H9 (cell line): ENCODE results near the gene CYTH4. TPM values are rescaled to one million over a fixed set of nuclear protein-coding genes. Genes with fewer than 3 reads are reported as not detected.

Experiments used
- DNase-seq: peaks from one replicate; pipeline ENCODE4 v3.0.0-alpha.2; 2017
- H2AFZ ChIP-seq: one replicate; pipeline ENCODE4 v1.6.1; 2013; ENCODE audit warnings: mild to moderate bottlenecking, low read length, control low read depth, moderate library complexity
- H2AK5ac ChIP-seq: 2 replicates; pipeline ENCODE4 v1.6.1; 2013; ENCODE audit warnings: low read length, control low read depth, mixed read lengths; ENCODE audit not compliant: insufficient read length
- H2BK120ac ChIP-seq: one replicate; pipeline ENCODE4 v1.6.1; 2013; ENCODE audit warnings: low read depth, mild to moderate bottlenecking, low read length, control low read depth, inconsistent platforms; ENCODE audit not compliant: poor library complexity, severe bottlenecking
- H2BK12ac ChIP-seq: 2 replicates; pipeline ENCODE4 v1.6.1; 2013; ENCODE audit warnings: low read length, control low read depth, mixed read lengths, low read depth; ENCODE audit not compliant: insufficient read length
- H2BK15ac ChIP-seq: 2 replicates; pipeline ENCODE4 v1.6.1; 2013; ENCODE audit warnings: low read depth, low read length, control low read depth
- H2BK20ac ChIP-seq: one replicate; pipeline ENCODE4 v1.6.1; 2013; ENCODE audit warnings: low read depth, mild to moderate bottlenecking, low read length, control low read depth, inconsistent platforms; ENCODE audit not compliant: poor library complexity, severe bottlenecking
- H2BK5ac ChIP-seq: 2 replicates; pipeline ENCODE4 v1.6.1; 2013; ENCODE audit warnings: low read length, control low read depth, mixed read lengths; ENCODE audit not compliant: insufficient read length
- H3K14ac ChIP-seq: 2 replicates; pipeline ENCODE4 v1.6.1; 2013; ENCODE audit warnings: low read length, control low read depth; ENCODE audit not compliant: insufficient read depth
- H3K18ac ChIP-seq: 2 replicates; pipeline ENCODE4 v1.6.1; 2013; ENCODE audit warnings: low read depth, mild to moderate bottlenecking, mixed read lengths, low read length, control low read depth; ENCODE audit not compliant: insufficient read length
- H3K23ac ChIP-seq: 2 replicates; pipeline ENCODE4 v1.6.1; 2013; ENCODE audit warnings: low read length, control low read depth, mixed read lengths, low read depth; ENCODE audit not compliant: insufficient read length
- H3K23me2 ChIP-seq: 2 replicates; pipeline ENCODE4 v1.6.1; 2013; ENCODE audit warnings: low read depth, mild to moderate bottlenecking, mixed read lengths, low read length, control low read depth; ENCODE audit not compliant: insufficient read length, poor library complexity, severe bottlenecking
- H3K27ac ChIP-seq: 2 replicates; pipeline ENCODE4 v1.5.1; 2013; ENCODE audit warnings: low read length, control low read depth, mixed read lengths, low read depth; ENCODE audit not compliant: insufficient read length
- H3K27me3 ChIP-seq: 2 replicates; pipeline ENCODE4 v1.6.1; 2013; ENCODE audit warnings: low read length, control low read depth, inconsistent platforms; ENCODE audit not compliant: insufficient read depth
- H3K4ac ChIP-seq: 2 replicates; pipeline ENCODE4 v1.6.1; 2013; ENCODE audit warnings: low read depth, mild to moderate bottlenecking, control low read depth, inconsistent platforms, low read length, moderate library complexity
- H3K4me1 ChIP-seq: 2 replicates; pipeline ENCODE4 v1.6.1; 2013; ENCODE audit warnings: low read length, control low read depth, inconsistent platforms; ENCODE audit not compliant: insufficient read depth
- H3K4me2 ChIP-seq: 2 replicates; pipeline ENCODE4 v1.6.1; 2013; ENCODE audit warnings: low read length, control low read depth, mixed read lengths; ENCODE audit not compliant: insufficient read length, insufficient read depth
- H3K56ac ChIP-seq: 2 replicates; pipeline ENCODE4 v1.6.1; 2013; ENCODE audit warnings: low read depth, mild to moderate bottlenecking, mixed read lengths, low read length, control low read depth; ENCODE audit not compliant: insufficient read length
- H3K79me1 ChIP-seq: 2 replicates; pipeline ENCODE4 v1.6.1; 2013; ENCODE audit warnings: low read depth, mild to moderate bottlenecking, moderate library complexity, low read length, control low read depth, inconsistent platforms; ENCODE audit not compliant: insufficient read depth, poor library complexity, severe bottlenecking
- H3K79me2 ChIP-seq: 2 replicates; pipeline ENCODE4 v1.6.1; 2013; ENCODE audit warnings: low read length, control low read depth, inconsistent platforms; ENCODE audit not compliant: insufficient read depth
- H3K9ac ChIP-seq: 2 replicates; pipeline ENCODE4 v1.6.1; 2013; ENCODE audit warnings: low read length, control low read depth, mixed read lengths; ENCODE audit not compliant: insufficient read length; ENCODE audit errors: extremely low read depth
- H3K9me3 ChIP-seq: one replicate; pipeline ENCODE4 v1.6.1; 2013; ENCODE audit warnings: low read depth, low read length, inconsistent platforms; ENCODE audit not compliant: control insufficient read depth
- H3T11ph ChIP-seq: one replicate; pipeline ENCODE4 v1.6.1; 2013; ENCODE audit warnings: mild to moderate bottlenecking, low read length, control low read depth, inconsistent platforms
- H4K20me1 ChIP-seq: one replicate; pipeline ENCODE4 v1.6.1; 2013; ENCODE audit not compliant: control insufficient read depth, insufficient read length, insufficient read depth
- H4K5ac ChIP-seq: 2 replicates; pipeline ENCODE4 v1.6.1; 2013; ENCODE audit warnings: low read depth, mild to moderate bottlenecking, mixed read lengths, low read length, control low read depth; ENCODE audit not compliant: insufficient read length
- H4K8ac ChIP-seq: replicated peaks from 2 replicates; pipeline ENCODE4 v1.6.1; 2013; ENCODE audit warnings: low read length, control low read depth, mixed read lengths, low read depth; ENCODE audit not compliant: insufficient read length
- H4K91ac ChIP-seq: 2 replicates; pipeline ENCODE4 v1.6.1; 2013; ENCODE audit warnings: low read depth, mild to moderate bottlenecking, moderate library complexity, mixed read lengths, low read length, control low read depth; ENCODE audit not compliant: insufficient read length
- H3K27ac Mint-ChIP-seq, 3 experiments: 2 replicates in 2 of 3; 3 replicates in 1 of 3; pipeline ENCODE4 v1.8.0; 2020 to 2021; ENCODE audit warnings: mixed read lengths in 3 of 3, mild to moderate bottlenecking in 1 of 3, moderate library complexity in 1 of 3
- H3K27me3 Mint-ChIP-seq: 2 replicates; pipeline ENCODE4 v1.8.0; 2021; ENCODE audit warnings: low read depth, mild to moderate bottlenecking, moderate library complexity, mixed read lengths
- H3K36me3 Mint-ChIP-seq, 3 experiments: 2 replicates in 2 of 3; 3 replicates in 1 of 3; pipeline ENCODE4 v1.8.0; 2020 to 2021; ENCODE audit warnings: low read depth in 3 of 3, mixed read lengths in 3 of 3; ENCODE audit not compliant: insufficient read depth in 1 of 3
- H3K4me1 Mint-ChIP-seq, 2 experiments: 2 replicates each; pipeline ENCODE4 v1.8.0; 2020; ENCODE audit warnings: mixed read lengths in 2 of 2
- H3K4me3 Mint-ChIP-seq, 2 experiments: 2 replicates in 1 of 2; 3 replicates in 1 of 2; pipeline ENCODE4 v1.8.0; 2020 to 2021; ENCODE audit warnings: mild to moderate bottlenecking in 2 of 2, mixed read lengths in 2 of 2, moderate library complexity in 1 of 2
- H3K9me3 Mint-ChIP-seq, 2 experiments: 2 replicates in 1 of 2; 3 replicates in 1 of 2; pipeline ENCODE4 v1.8.0; 2020; ENCODE audit warnings: mild to moderate bottlenecking in 2 of 2, mixed read lengths in 2 of 2, moderate library complexity in 1 of 2
- CTCF ChIP-seq: fragments of 200-600 bp; sonication (generic); conservative IDR thresholded peaks from 3 replicates; pipeline ENCODE4 v1.8.0; 2021; ENCODE audit warnings: antibody characterized with exemption, mild to moderate bottlenecking
- WGBS: extraction: QIAGEN DNeasy Blood & Tissue Kit; methylation state at CpG from one replicate; pipeline ENCODE4 v1.1.7; 2013; ENCODE audit warnings: missing lambda C conversion rate, low lambda C conversion rate, mixed read lengths; ENCODE audit not compliant: insufficient read length; ENCODE audit errors: extremely low coverage; 5-methylcytosine and 5-hydroxymethylcytosine counted together
- total RNA-seq: library from RNA; stranded (reverse); gene quantifications from 2 replicates; pipeline ENCODE4 v1.2.1, GENCODE V29; 2021

Gene CYTH4
- total RNA-seq, 1 experiment from 2014 or later, result not detected

GRCh38 chr22:37298748-37299495 is 16.6 kb downstream of the CYTH4 start:
- TF ChIP-seq CTCF, result no peak
- H3K18ac ChIP-seq, result no peak overlapping the region
- H3K27ac Mint-ChIP-seq, result no peak overlapping the region; a peak in 1 of 7 replicates
- H4K8ac ChIP-seq, result no peak overlapping the region
- H3K9me3 Mint-ChIP-seq, result no peaks in the 10 kb centered on the region
- H2BK120ac ChIP-seq, result no peak overlapping the region
- H3K4ac ChIP-seq, result no peak overlapping the region
- no peaks in the 10 kb centered on the region for H3K79me1 ChIP-seq
- no peak overlapping the region for H4K91ac ChIP-seq
- H3K4me3 Mint-ChIP-seq, result no peak overlapping the region
- no peak overlapping the region for H2BK20ac ChIP-seq
- H2BK5ac ChIP-seq, result no peak overlapping the region
- no peak overlapping the region for H2BK15ac ChIP-seq
- peaks cover 18 to 49% of the 10 kb centered on the region in 2 experiments for H3K4me1 Mint-ChIP-seq
- no CpG with 5 or more reads among the region's 17 CpGs for WGBS
- no peaks in the 10 kb centered on the region for H3K79me2 ChIP-seq
- no peak overlapping the region for H4K5ac ChIP-seq
- H2BK12ac ChIP-seq, result no peak overlapping the region
- no peak overlapping the region for H3K23ac ChIP-seq
- no peak overlapping the region for H3T11ph ChIP-seq
- H3K4me1 ChIP-seq, result no peaks in the 10 kb centered on the region; the same call in 1 of the 2 replicates
- H3K23me2 ChIP-seq, result no peaks in the 10 kb centered on the region
- no peak overlapping the region for H3K9ac ChIP-seq
- H3K27ac ChIP-seq, result no peak overlapping the region
- H3K14ac ChIP-seq, result no peak overlapping the region
- no peaks in the 10 kb centered on the region for H4K20me1 ChIP-seq
- no peaks in the 10 kb centered on the region for H3K36me3 Mint-ChIP-seq
- H3K4me2 ChIP-seq, result no peak overlapping the region
- H2AFZ ChIP-seq, result no peak overlapping the region
- peaks cover 26% of the 10 kb centered on the region for H3K27me3 Mint-ChIP-seq
- H3K9me3 ChIP-seq, result no peaks in the 10 kb centered on the region
- H3K56ac ChIP-seq, result no peak overlapping the region
- H2AK5ac ChIP-seq, result no peak overlapping the region
- no peak for DNase-seq
- no peaks in the 10 kb centered on the region for H3K27me3 ChIP-seq
